Caco-2 (cell line): ENCODE data around the gene BACH2. TPM values are rescaled to one million over a fixed set of nuclear protein-coding genes. Genes with fewer than 3 reads are reported as not detected.

Experiments used
- BruUV-seq: library from RNA; stranded (reverse); fragments of 400-500 nt; replicated peaks from 2 replicates; lab custom pipeline; 2021; lab: Mats Ljungman, UMichigan
- CTCF ChIA-PET: fragments of 300-600 bp; sonication (Branson Sonifier 250); formaldehyde crosslinking; loops from one replicate; lab custom pipeline; 2022; ENCODE audit warnings: antibody characterized with exemption; lab: Charles Lee
- POLR2A ChIA-PET: fragments of 300-600 bp; sonication (Branson Sonifier 250); formaldehyde crosslinking; loops from one replicate; lab custom pipeline; 2022; ENCODE audit warnings: antibody characterized with exemption; lab: Charles Lee
- DNase-seq, 2 experiments: peaks; one replicate each; pipeline versions ENCODE4 v3.0.0 to v3.0.0-alpha.2; 2020 to 2022
- H3K27me3 ChIP-seq: replicated peaks from 2 replicates; pipeline ENCODE4 v1.6.0; 2011; ENCODE audit warnings: low read length; ENCODE audit not compliant: control insufficient read depth, insufficient read depth
- H3K36me3 ChIP-seq: 2 replicates; pipeline ENCODE4 v1.5.1; 2011; ENCODE audit warnings: low read length; ENCODE audit not compliant: control insufficient read depth, insufficient read depth
- H3K4me1 ChIP-seq: fragments of 250-450 bp; sonication (Bioruptor Pico); 2 replicates; pipeline ENCODE4 v1.5.1; 2020; ENCODE audit warnings: mild to moderate bottlenecking
- H3K4me3 ChIP-seq: 2 replicates; pipeline ENCODE4 v1.5.1; 2011; ENCODE audit warnings: low read depth, mild to moderate bottlenecking, control low read depth, low read length
- H3K9me3 ChIP-seq: fragments of 250-450 bp; sonication (Bioruptor Pico); 2 replicates; pipeline ENCODE4 v1.5.1; 2020; ENCODE audit warnings: mild to moderate bottlenecking, moderate library complexity
- H3K27ac Mint-ChIP-seq: one replicate; pipeline ENCODE4 v1.8.0; 2022; ENCODE audit warnings: mixed read lengths; ENCODE audit not compliant: unreplicated experiment
- H3K27me3 Mint-ChIP-seq: one replicate; pipeline ENCODE4 v1.8.0; 2022; ENCODE audit warnings: mixed read lengths; ENCODE audit not compliant: insufficient read depth, unreplicated experiment
- H3K36me3 Mint-ChIP-seq: one replicate; pipeline ENCODE4 v1.8.0; 2022; ENCODE audit warnings: mild to moderate bottlenecking, mixed read lengths; ENCODE audit not compliant: insufficient read depth, unreplicated experiment
- H3K4me1 Mint-ChIP-seq: one replicate; pipeline ENCODE4 v1.8.0; 2022; ENCODE audit warnings: low read depth, mixed read lengths; ENCODE audit not compliant: unreplicated experiment
- H3K4me3 Mint-ChIP-seq: one replicate; pipeline ENCODE4 v1.8.0; 2022; ENCODE audit warnings: mild to moderate bottlenecking, moderate library complexity, mixed read lengths; ENCODE audit not compliant: unreplicated experiment
- H3K9me3 Mint-ChIP-seq: one replicate; pipeline ENCODE4 v1.8.0; 2022; ENCODE audit warnings: mixed read lengths; ENCODE audit not compliant: unreplicated experiment
- intact Hi-C: fragments of 100-400 bp; cut with micrococcal nuclease; formaldehyde crosslinking; loops from one replicate; pipeline ENCODE4 v1.10.0; 2022; ENCODE audit not compliant: unreplicated experiment
- total RNA-seq: library from RNA; stranded (reverse); gene quantifications from 2 replicates; pipeline ENCODE4 v1.2.3, GENCODE V29; 2022
- TF ChIP-seq, protein P1 (sequence below), 2 experiments: fragments of 200-600 bp in 1 of 2; IDR thresholded peaks; 1 replicate in 1 of 2; 2 replicates in 1 of 2; pipeline versions ENCODE4 v1.5.1 to v1.8.0; 2011 to 2022; ENCODE audit warnings: antibody characterized with exemption in 1 of 2, control low read depth in 1 of 2, inconsistent platforms in 1 of 2, low read depth in 1 of 2, low read length in 1 of 2, mild to moderate bottlenecking in 1 of 2, moderate library complexity in 1 of 2; ENCODE audit not compliant: insufficient read depth in 1 of 2, severe bottlenecking in 1 of 2, unreplicated experiment in 1 of 2

BACH2 gene
- total RNA-seq, 1 experiment from 2014 or later, result 0.43 TPM

DNA sequence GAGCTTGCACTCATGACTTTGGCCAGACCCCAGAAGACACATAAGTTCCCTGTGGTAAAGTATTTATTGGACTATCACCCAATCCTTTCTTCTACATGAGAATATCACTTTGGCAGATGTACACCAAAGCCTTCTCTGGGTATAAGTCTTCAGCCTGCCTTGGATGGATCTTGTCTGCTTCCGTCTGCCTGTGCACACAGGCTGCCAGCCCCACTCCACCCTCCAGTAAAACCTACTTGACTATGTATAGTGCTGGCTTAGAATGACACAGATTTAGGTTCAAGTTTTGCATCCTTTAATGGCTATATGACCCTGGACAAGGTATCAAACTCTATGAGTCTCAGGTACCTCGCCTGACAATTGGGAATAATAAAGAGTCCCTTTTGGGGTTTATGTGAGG is 63.4 kb downstream of the BACH2 start:
- BruUV-seq, result no TSS peak
- CTCF ChIA-PET, result no interaction called here
- DNase-seq, result no peak

DNA sequence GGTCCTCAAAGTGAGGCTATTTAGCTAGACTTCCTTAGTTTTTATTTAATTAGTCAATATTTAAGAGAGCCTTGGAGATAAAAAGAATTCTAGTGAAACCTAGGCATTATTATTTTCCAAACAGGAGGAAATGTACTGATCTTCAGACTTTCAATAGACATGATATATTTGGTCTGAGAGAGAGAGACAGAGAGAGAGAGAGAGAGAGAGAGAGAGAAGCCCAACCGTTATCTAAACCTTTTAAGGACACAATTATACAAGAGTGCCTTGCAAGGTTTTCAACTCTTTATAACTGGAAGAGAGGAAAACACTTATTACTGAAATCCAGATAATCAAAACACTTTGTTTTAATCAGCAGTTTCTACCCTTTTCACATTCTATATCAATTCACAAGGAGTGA is 64.8 kb downstream of the BACH2 start:
- Mint-ChIP-seq H3K4me3 (no peak overlapping the region), H3K9me3 (no peaks in the 10 kb centered on the region), H3K36me3 (no peaks in the 10 kb centered on the region), H3K4me1 (peaks cover 6% of the 10 kb centered on the region), H3K27me3 (no peaks in the 10 kb centered on the region), H3K27ac (no peak overlapping the region)
- no peaks in the 10 kb centered on the region for H3K9me3 ChIP-seq
- H3K4me3 ChIP-seq, result no peak overlapping the region
- no peak for DNase-seq
- POLR2A ChIA-PET, result no interaction called here
- TF ChIP-seq, protein P1, sequence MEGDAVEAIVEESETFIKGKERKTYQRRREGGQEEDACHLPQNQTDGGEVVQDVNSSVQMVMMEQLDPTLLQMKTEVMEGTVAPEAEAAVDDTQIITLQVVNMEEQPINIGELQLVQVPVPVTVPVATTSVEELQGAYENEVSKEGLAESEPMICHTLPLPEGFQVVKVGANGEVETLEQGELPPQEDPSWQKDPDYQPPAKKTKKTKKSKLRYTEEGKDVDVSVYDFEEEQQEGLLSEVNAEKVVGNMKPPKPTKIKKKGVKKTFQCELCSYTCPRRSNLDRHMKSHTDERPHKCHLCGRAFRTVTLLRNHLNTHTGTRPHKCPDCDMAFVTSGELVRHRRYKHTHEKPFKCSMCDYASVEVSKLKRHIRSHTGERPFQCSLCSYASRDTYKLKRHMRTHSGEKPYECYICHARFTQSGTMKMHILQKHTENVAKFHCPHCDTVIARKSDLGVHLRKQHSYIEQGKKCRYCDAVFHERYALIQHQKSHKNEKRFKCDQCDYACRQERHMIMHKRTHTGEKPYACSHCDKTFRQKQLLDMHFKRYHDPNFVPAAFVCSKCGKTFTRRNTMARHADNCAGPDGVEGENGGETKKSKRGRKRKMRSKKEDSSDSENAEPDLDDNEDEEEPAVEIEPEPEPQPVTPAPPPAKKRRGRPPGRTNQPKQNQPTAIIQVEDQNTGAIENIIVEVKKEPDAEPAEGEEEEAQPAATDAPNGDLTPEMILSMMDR (IDR thresholded peaks at IDR 0.05; ENCODE audit: insufficient read depth in 1 of 2, low read depth in 1 of 2, low read length in 1 of 2, severe bottlenecking in 1 of 2, unreplicated experiment in 1 of 2), result no peak
- CTCF ChIA-PET, result no interaction called here
- intact Hi-C loops, result no loop called here
- H3K4me1 ChIP-seq, result no peaks in the 10 kb centered on the region
- H3K27me3 ChIP-seq, result no peaks in the 10 kb centered on the region
- BruUV-seq, result no TSS peak
- H3K36me3 ChIP-seq, result no peaks in the 10 kb centered on the region

More for the DNA sequence above, 63.4 kb downstream of the BACH2 start:
- H3K4me1 ChIP-seq, result no peaks in the 10 kb centered on the region
- no peaks in the 10 kb centered on the region for H3K27me3 Mint-ChIP-seq
- no peaks in the 10 kb centered on the region for H3K27me3 ChIP-seq
- H3K9me3 Mint-ChIP-seq, result no peaks in the 10 kb centered on the region
- no peaks in the 10 kb centered on the region for H3K36me3 Mint-ChIP-seq
- TF ChIP-seq, protein P1 (IDR thresholded peaks at IDR 0.05; ENCODE audit: insufficient read depth in 1 of 2, low read depth in 1 of 2, low read length in 1 of 2, severe bottlenecking in 1 of 2, unreplicated experiment in 1 of 2), result no peak
- no peaks in the 10 kb centered on the region for H3K36me3 ChIP-seq
- H3K9me3 ChIP-seq, result no peaks in the 10 kb centered on the region
- intact Hi-C loops, result no loop called here
- no peak overlapping the region for H3K27ac Mint-ChIP-seq
- H3K4me3 ChIP-seq, result no peak overlapping the region
- POLR2A ChIA-PET, result no interaction called here
- H3K4me1 Mint-ChIP-seq, result peaks cover 13% of the 10 kb centered on the region
- H3K4me3 Mint-ChIP-seq, result no peak overlapping the region

DNA sequence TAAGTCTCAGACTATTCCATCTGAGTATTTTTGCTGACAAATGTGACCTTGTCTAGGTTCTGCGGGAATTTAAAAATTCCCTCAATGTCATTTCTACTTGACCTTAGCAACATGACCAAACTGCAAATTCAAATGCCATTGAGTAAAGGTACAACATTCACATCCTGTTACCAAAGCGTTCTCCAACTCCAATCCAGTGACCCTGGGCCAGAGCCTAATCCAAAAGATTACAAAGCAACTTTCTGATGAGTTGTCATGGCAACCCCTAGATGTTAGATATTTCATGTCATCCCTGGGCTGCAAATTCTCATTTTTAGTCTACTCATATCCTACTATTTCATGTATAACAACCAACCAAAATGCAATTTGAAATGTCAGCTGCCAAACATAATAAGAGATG is 65.3 kb downstream of the BACH2 start:
- no peaks in the 10 kb centered on the region for H3K27me3 Mint-ChIP-seq

More for the DNA sequence above, 65.3 kb downstream of the BACH2 start:
- Histone ChIP-seq H3K36me3 (no peaks in the 10 kb centered on the region), H3K4me1 (no peaks in the 10 kb centered on the region), H3K9me3 (no peaks in the 10 kb centered on the region), H3K27me3 (no peaks in the 10 kb centered on the region), H3K4me3 (no peak overlapping the region)
- TF ChIP-seq, protein P1 (IDR thresholded peaks at IDR 0.05; ENCODE audit: insufficient read depth in 1 of 2, low read depth in 1 of 2, low read length in 1 of 2, severe bottlenecking in 1 of 2, unreplicated experiment in 1 of 2), result no peak
- ChIA-PET POLR2A (no interaction called here), CTCF (no interaction called here)
- no peaks in the 10 kb centered on the region for H3K9me3 Mint-ChIP-seq
- H3K27ac Mint-ChIP-seq, result no peak overlapping the region
- peaks cover 4% of the 10 kb centered on the region for H3K4me1 Mint-ChIP-seq
- no peaks in the 10 kb centered on the region for H3K36me3 Mint-ChIP-seq
- DNase-seq, result no peak
- intact Hi-C loops, result no loop called here
- BruUV-seq, result no TSS peak
- H3K4me3 Mint-ChIP-seq, result no peak overlapping the region
